Measurements from ENCODE around the gene HELZ2.

GRCh38 chr20:63620991-63621390 is 47.0 kb upstream of the HELZ2 start:
- TF ChIP-seq CTCF (IDR thresholded peaks at IDR 0.05) (no peak), POLR2A (IDR thresholded peaks at IDR 0.05) (no peak)
